ENCODE results near the gene GLRA3. TPM values are rescaled to one million over a fixed set of nuclear protein-coding genes. Genes with fewer than 3 reads are reported as not detected.
"Not testable (repeated sequence)": the region's sequence is repeated elsewhere in the genome, so short reads cannot be mapped to it uniquely, and the experiment has no call there.

Gene GLRA3
- total RNA-seq = not detected

GRCh38 chr4:174828845-174829701, at the start of gene GLRA3:
GLRA3 (minus strand) TSS chr4:174829247; CDS start chr4:174828811, 436 bp downstream.
- Histone ChIP-seq H3K27me3 (peaks cover 0 to 5% (median 0%) of the 10 kb centered on the region in 3 donors), H3K4me1 (no peaks in the 10 kb centered on the region), H3K27ac (no peak within 1 kb of the TSS), H3K4me3 (no peak within 1 kb of the TSS), H3K36me3 (no peaks in the 10 kb centered on the region), H3K9me3 (no peaks in the 10 kb centered on the region)
- DNase-seq = no peak
- no peak for ATAC-seq
- in situ Hi-C loops (cut with MboI; ENCODE audit: low sequenced_read_pairs in 4 of 4) = no loop called here
- TF ChIP-seq, protein P1, sequence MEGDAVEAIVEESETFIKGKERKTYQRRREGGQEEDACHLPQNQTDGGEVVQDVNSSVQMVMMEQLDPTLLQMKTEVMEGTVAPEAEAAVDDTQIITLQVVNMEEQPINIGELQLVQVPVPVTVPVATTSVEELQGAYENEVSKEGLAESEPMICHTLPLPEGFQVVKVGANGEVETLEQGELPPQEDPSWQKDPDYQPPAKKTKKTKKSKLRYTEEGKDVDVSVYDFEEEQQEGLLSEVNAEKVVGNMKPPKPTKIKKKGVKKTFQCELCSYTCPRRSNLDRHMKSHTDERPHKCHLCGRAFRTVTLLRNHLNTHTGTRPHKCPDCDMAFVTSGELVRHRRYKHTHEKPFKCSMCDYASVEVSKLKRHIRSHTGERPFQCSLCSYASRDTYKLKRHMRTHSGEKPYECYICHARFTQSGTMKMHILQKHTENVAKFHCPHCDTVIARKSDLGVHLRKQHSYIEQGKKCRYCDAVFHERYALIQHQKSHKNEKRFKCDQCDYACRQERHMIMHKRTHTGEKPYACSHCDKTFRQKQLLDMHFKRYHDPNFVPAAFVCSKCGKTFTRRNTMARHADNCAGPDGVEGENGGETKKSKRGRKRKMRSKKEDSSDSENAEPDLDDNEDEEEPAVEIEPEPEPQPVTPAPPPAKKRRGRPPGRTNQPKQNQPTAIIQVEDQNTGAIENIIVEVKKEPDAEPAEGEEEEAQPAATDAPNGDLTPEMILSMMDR (IDR thresholded peaks at IDR 0.05 in 4 of 5, conservative IDR thresholded peaks at IDR 0.05 in 1 of 5) = no peak
- no peak for TF ChIP-seq POLR2A (IDR thresholded peaks at IDR 0.05)
- intact Hi-C loops (cut with DNase I; ENCODE audit: low total_unique reads) = no loop called here

GRCh38 chr4:174874898-174875297, 45.9 kb upstream of the GLRA3 start:
- Histone ChIP-seq H3K4me3 (no peak overlapping the region), H3K9me3 (no peaks in the 10 kb centered on the region), H3K27ac (no peak overlapping the region), H3K27me3 (no peaks in the 10 kb centered on the region), H3K4me1 (no peaks in the 10 kb centered on the region), H3K36me3 (no peaks in the 10 kb centered on the region)
- intact Hi-C loops (cut with DNase I; ENCODE audit: low total_unique reads) (no loop called here), in situ Hi-C loops (cut with MboI; ENCODE audit: low sequenced_read_pairs in 4 of 4) (no loop called here)
- ATAC-seq (no peak), DNase-seq (no peak)
- TF ChIP-seq, protein P1 (IDR thresholded peaks at IDR 0.05 in 4 of 5, conservative IDR thresholded peaks at IDR 0.05 in 1 of 5) = no peak
- TF ChIP-seq POLR2A (IDR thresholded peaks at IDR 0.05) = no peak

DNA sequence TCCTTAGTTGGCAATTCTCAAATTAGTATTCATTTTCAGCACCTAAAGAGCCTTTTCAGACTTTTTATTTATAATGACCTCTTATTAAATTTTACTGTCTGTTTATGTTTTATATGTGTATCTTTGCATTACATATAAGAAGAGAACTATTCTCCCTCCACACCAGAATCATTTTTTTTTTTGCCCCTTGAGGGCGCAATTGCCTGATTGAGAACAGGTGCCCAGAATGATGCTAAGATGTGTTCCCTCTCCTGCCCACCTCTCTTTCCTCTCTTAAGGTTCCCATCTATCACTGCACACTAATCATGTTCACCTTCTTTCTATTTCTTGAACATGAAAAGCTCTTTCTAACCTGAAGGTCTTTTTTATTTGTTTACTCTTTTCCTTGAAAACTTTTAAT, 44.9 kb upstream of the GLRA3 start:
- ATAC-seq (no peak), DNase-seq (no peak)
- no peaks in the 10 kb centered on the region for H3K36me3 ChIP-seq
- in situ Hi-C loops (cut with MboI; ENCODE audit: low sequenced_read_pairs in 4 of 4) (no loop called here), intact Hi-C loops (cut with DNase I; ENCODE audit: low total_unique reads) (no loop called here)
- H3K9me3 ChIP-seq = no peaks in the 10 kb centered on the region
- TF ChIP-seq, protein P1 (IDR thresholded peaks at IDR 0.05 in 4 of 5, conservative IDR thresholded peaks at IDR 0.05 in 1 of 5) = no peak
- no peak for TF ChIP-seq POLR2A (IDR thresholded peaks at IDR 0.05)
- no peak overlapping the region for H3K27ac ChIP-seq
- no peaks in the 10 kb centered on the region for H3K27me3 ChIP-seq
- H3K4me1 ChIP-seq = no peaks in the 10 kb centered on the region
- H3K4me3 ChIP-seq = no peak overlapping the region

GRCh38 chr4:174873146-174873545, 44.1 kb upstream of the GLRA3 start:
- in situ Hi-C loops (cut with MboI; ENCODE audit: low sequenced_read_pairs in 4 of 4); intact Hi-C loops (cut with DNase I; ENCODE audit: low total_unique reads); H3K27ac ChIP-seq; DNase-seq; H3K4me3 ChIP-seq; H3K27me3 ChIP-seq; H3K4me1 ChIP-seq; ATAC-seq; H3K36me3 ChIP-seq; H3K9me3 ChIP-seq: not testable (repeated sequence)

- no peaks in the 10 kb centered on the region for H3K36me3 ChIP-seq
- H3K4me3 ChIP-seq = no peak overlapping the region
- DNase-seq (no peak), ATAC-seq (no peak)
- no peaks in the 10 kb centered on the region for H3K4me1 ChIP-seq
- no peaks in the 10 kb centered on the region for H3K9me3 ChIP-seq
- intact Hi-C loops (cut with DNase I; ENCODE audit: low total_unique reads) = no loop called here
- in situ Hi-C loops (cut with MboI; ENCODE audit: low sequenced_read_pairs in 4 of 4) = no loop called here
- TF ChIP-seq, protein P1 (IDR thresholded peaks at IDR 0.05 in 4 of 5, conservative IDR thresholded peaks at IDR 0.05 in 1 of 5) = no peak
- TF ChIP-seq POLR2A (IDR thresholded peaks at IDR 0.05) = no peak
- H3K27me3 ChIP-seq = no peaks in the 10 kb centered on the region
- no peak overlapping the region for H3K27ac ChIP-seq
Measured at GRCh38 chr4:174871407-174871806, 42.4 kb upstream of the GLRA3 start.
